Lower lobe of right lung (tissue), 2 donors: ENCODE measurements around the gene ALS2CL. TPM values are rescaled to one million over a fixed set of nuclear protein-coding genes. Genes with fewer than 3 reads are reported as not detected.

Experiments
- ATAC-seq, 2 donors: fragments of 200-7000 bp; cut with Tn5 transposase; one replicate each; pipeline ENCODE4 v1.9.1; 2020 to 2022; ENCODE audit warnings: mild to moderate bottlenecking in 2 of 2, moderate library complexity in 2 of 2
- DNase-seq: peaks from one replicate; pipeline ENCODE4 v3.0.0-alpha.2; 2020
- H3K27ac ChIP-seq: fragments of 200-600 bp; one replicate; pipeline ENCODE4 v1.8.0; 2022
- H3K27me3 ChIP-seq: fragments of 200-600 bp; one replicate; pipeline ENCODE4 v1.8.0; 2022; ENCODE audit warnings: low read depth
- H3K36me3 ChIP-seq: fragments of 200-600 bp; one replicate; pipeline ENCODE4 v1.8.0; 2022; ENCODE audit warnings: mild to moderate bottlenecking
- H3K4me1 ChIP-seq: fragments of 200-600 bp; one replicate; pipeline ENCODE4 v1.8.0; 2022
- H3K4me3 ChIP-seq: fragments of 200-600 bp; one replicate; pipeline ENCODE4 v1.8.0; 2022; ENCODE audit warnings: mild to moderate bottlenecking
- H3K9me3 ChIP-seq: fragments of 200-600 bp; one replicate; pipeline ENCODE4 v1.8.0; 2022
- intact Hi-C: fragments of 100-400 bp; cut with DNase I; formaldehyde crosslinking; loops from one replicate; pipeline ENCODE4 v1.11.0; 2022
- total RNA-seq: library from RNA; stranded (reverse); fragmentation: NEBNext Ultra II Directional; extraction: Animal tissue kit (Norgen Biotek cat#: 25700); gene quantifications from one replicate; pipeline ENCODE4 v1.2.1, GENCODE V29; 2021
- TF ChIP-seq, protein P1 (sequence below): fragments of 200-600 bp; IDR thresholded peaks from one replicate; pipeline ENCODE4 v1.8.0; 2022; ENCODE audit warnings: antibody characterized with exemption, mild to moderate bottlenecking
- donor health status: DM: no; HTN: yes; CAD: no; lungs with severe emphysema.

Gene ALS2CL
- total RNA-seq, 1 donor from 2014 or later = 59.7 TPM

DNA sequence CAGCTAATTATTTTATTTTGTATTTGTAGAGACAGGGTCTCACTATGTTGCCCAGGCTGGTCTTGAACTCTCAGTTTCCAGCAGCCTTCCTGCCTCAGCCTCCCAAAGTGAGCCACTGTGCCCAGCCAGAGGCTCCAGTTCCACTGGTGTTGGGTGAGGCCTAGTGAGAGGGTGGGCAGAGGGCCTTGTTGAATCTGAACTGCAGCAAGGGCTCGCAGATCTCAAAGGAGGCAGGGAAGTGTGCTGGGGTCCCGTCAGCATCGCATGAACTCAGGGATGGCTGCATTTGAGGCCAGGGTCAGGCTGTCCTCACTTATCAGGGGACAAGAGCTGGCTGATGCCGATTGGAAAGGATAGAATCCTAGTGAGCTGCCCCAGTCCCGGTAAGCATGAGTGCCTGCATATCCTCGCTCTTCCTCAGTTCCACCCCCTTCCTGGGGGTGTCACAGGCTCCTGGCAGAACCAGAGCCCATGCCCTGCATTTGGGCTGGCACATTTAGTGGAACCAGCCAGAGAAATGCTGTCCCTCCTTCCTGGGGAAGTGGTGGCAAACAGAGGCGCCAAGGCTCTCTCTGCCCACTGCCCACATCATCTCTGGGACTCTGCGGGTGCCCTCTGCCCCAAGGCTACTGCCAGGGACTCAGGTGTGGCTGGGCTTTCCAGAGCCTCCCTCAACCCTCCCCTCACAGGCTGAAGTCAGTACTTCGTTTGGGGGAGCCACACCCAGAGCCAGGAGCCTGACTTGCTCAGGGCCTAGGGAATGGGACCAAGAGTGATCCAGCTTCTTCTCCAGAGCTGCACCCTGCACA lies 24.1 kb downstream of the ALS2CL start:
- Histone ChIP-seq H3K4me1 (no peaks in the 10 kb centered on the region), H3K27ac (no peak overlapping the region), H3K9me3 (no peaks in the 10 kb centered on the region), H3K27me3 (no peaks in the 10 kb centered on the region), H3K36me3 (peaks cover 27% of the 10 kb centered on the region), H3K4me3 (no peak overlapping the region)
- TF ChIP-seq, protein P1, sequence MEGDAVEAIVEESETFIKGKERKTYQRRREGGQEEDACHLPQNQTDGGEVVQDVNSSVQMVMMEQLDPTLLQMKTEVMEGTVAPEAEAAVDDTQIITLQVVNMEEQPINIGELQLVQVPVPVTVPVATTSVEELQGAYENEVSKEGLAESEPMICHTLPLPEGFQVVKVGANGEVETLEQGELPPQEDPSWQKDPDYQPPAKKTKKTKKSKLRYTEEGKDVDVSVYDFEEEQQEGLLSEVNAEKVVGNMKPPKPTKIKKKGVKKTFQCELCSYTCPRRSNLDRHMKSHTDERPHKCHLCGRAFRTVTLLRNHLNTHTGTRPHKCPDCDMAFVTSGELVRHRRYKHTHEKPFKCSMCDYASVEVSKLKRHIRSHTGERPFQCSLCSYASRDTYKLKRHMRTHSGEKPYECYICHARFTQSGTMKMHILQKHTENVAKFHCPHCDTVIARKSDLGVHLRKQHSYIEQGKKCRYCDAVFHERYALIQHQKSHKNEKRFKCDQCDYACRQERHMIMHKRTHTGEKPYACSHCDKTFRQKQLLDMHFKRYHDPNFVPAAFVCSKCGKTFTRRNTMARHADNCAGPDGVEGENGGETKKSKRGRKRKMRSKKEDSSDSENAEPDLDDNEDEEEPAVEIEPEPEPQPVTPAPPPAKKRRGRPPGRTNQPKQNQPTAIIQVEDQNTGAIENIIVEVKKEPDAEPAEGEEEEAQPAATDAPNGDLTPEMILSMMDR = no peak
- intact Hi-C loops = no loop called here
- ATAC-seq (peak in 1 of 2 donors; percentile 5), DNase-seq (peak; percentile 20)

DNA sequence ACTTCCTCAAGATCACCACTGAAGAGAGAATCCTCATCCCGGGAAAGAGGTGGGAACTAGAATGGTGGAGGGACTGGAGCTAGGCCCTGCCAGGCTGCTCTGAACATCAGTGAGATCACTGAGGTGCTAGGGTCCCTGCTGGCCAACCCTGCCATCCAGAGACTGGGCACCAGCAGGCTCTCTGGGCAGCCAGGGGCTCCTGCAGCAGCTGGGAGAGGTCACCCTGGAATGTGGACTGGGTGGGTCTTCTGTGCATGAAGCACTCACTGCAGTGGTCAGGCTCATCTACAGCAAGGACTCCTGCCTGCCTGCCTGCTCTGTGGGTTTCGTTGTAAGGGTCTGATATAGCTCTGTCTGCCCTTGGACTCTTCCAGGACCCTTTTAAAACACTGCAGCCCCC lies 24.9 kb downstream of the ALS2CL start:
- Histone ChIP-seq H3K9me3 (no peaks in the 10 kb centered on the region), H3K27me3 (no peaks in the 10 kb centered on the region), H3K27ac (no peak overlapping the region), H3K36me3 (peaks cover 19% of the 10 kb centered on the region), H3K4me1 (no peaks in the 10 kb centered on the region), H3K4me3 (no peak overlapping the region)
- peak; percentile 28 for DNase-seq
- TF ChIP-seq, protein P1 = no peak
- ATAC-seq = no peak
- intact Hi-C loops = no loop called here

DNA sequence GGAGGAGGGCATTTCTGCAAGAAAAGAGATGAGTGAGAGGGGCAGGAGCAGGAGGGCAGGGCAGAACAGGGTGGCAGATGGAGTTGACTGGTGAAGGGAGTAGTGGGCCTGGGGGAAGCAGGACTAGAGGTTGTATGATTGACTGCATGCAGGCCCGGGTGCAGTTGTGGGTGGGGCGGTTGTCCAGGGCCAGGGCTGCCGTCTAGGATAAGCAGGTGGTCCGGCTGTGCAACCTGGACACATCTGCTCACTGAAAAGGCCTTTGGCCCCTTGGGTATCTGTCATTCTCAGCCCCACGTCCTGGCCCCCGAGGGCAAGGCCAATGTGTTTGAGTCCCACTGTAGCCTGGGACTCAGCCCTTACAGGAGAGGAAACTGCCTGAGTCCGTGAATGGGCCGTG lies 25.4 kb downstream of the ALS2CL start:
- no peaks in the 10 kb centered on the region for H3K9me3 ChIP-seq
- TF ChIP-seq, protein P1 = no peak

DNA sequence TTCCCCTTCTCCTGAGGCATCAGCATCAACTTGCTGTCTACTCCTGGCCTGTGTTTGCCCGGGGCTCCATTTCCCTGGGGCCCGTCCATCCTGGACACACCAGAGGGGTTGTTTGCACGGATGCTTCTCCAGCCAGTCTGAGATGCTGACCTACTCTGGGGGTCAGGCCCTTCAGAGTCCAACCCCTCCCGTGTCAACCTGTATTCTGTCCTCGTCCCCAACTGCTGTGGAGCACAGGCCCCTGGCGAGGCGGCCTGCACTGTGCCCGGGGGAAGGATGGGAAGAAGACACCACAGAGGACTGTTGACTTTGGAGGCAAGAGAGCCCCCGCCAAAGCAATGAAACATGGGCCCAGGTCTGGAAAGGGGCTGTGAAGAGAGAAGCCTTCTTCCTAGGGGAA lies 25.8 kb downstream of the ALS2CL start:
- peaks cover 13% of the 10 kb centered on the region for H3K36me3 ChIP-seq
- DNase-seq (peak; percentile 34), ATAC-seq (no peak)
- H3K27me3 ChIP-seq = no peaks in the 10 kb centered on the region
- no peak overlapping the region for H3K27ac ChIP-seq
- H3K4me3 ChIP-seq = no peak overlapping the region
- TF ChIP-seq, protein P1 = no peak
- H3K9me3 ChIP-seq = no peaks in the 10 kb centered on the region
- peaks cover 8% of the 10 kb centered on the region for H3K4me1 ChIP-seq
- intact Hi-C loops = no loop called here

More for the DNA sequence above, 25.4 kb downstream of the ALS2CL start:
- DNase-seq (peak; percentile 36), ATAC-seq (no peak)
- Histone ChIP-seq H3K36me3 (peaks cover 14% of the 10 kb centered on the region), H3K4me1 (peaks cover 4% of the 10 kb centered on the region), H3K27me3 (no peaks in the 10 kb centered on the region), H3K4me3 (no peak overlapping the region), H3K27ac (no peak overlapping the region)
- intact Hi-C loops = no loop called here

DNA sequence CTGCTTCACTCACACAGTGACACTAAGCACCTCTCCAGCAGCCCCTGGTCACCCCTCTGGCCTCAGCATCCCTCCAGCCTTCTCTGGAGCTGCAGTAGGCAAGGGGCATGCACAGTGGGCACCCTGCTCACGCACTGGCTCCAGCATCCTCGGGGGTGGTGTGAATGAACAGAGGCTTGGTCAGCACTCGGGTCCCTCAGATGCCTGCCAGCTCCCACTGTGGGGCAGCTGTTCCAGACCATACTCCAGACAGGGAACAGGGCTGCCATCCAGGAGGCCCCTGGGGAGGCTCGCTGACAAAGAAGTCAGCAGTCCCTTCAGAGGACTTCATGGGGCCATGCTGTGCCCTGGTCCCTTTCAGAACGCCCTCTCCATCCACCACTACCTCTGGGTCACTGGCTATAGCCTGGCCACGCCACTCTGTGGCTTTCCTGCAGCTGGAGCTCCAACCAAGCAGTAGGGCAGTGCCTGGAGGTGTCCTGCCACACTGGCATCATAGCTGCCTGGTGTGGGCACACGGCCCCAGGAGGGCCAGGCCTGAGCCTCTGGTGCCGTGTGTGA lies 26.3 kb downstream of the ALS2CL start:
- peak; percentile 35 for DNase-seq

More for the DNA sequence above, 26.3 kb downstream of the ALS2CL start:
- H3K4me3 ChIP-seq = no peak overlapping the region
- ATAC-seq = no peak
- peaks cover 9% of the 10 kb centered on the region for H3K4me1 ChIP-seq
- no peaks in the 10 kb centered on the region for H3K9me3 ChIP-seq
- H3K27me3 ChIP-seq = no peaks in the 10 kb centered on the region
- peaks cover 11% of the 10 kb centered on the region for H3K36me3 ChIP-seq
- H3K27ac ChIP-seq = no peak overlapping the region
- TF ChIP-seq, protein P1 = no peak
- intact Hi-C loops = no loop called here
